Measurements from ENCODE around the gene DNAJC15. TPM values are rescaled to one million over a fixed set of nuclear protein-coding genes. Genes with fewer than 3 reads are reported as not detected.

DNAJC15 gene
- total RNA-seq, 2 donors from 2014 or later, result 5.4 to 15.7 TPM

GRCh38 chr13:43140985-43141384 is 117.6 kb downstream of the DNAJC15 start:
- no peak for DNase-seq (ENCODE audit: low spot score in 2 of 2)
- Mint-ChIP-seq H3K27ac (no peak overlapping the region), H3K36me3 (no peaks in the 10 kb centered on the region), H3K9me3 (no peaks in the 10 kb centered on the region)
- ATAC-seq, result no peak

GRCh38 chr13:43141685-43142084 is 118.3 kb downstream of the DNAJC15 start:
- DNase-seq (ENCODE audit: low spot score in 2 of 2) (no peak), ATAC-seq (no peak)
- H3K36me3 Mint-ChIP-seq, result no peaks in the 10 kb centered on the region
- no peaks in the 10 kb centered on the region for H3K9me3 Mint-ChIP-seq
- no peak overlapping the region for H3K27ac Mint-ChIP-seq

GRCh38 chr13:43143591-43143990 is 120.2 kb downstream of the DNAJC15 start:
- DNase-seq (ENCODE audit: low spot score in 2 of 2) (no peak), ATAC-seq (no peak)
- Mint-ChIP-seq H3K9me3 (no peaks in the 10 kb centered on the region), H3K36me3 (no peaks in the 10 kb centered on the region), H3K27ac (no peak overlapping the region)

- Mint-ChIP-seq H3K9me3 (no peaks in the 10 kb centered on the region), H3K27ac (peak overlapping the region; percentile 21 to 25), H3K36me3 (no peaks in the 10 kb centered on the region)
- DNase-seq (ENCODE audit: low spot score in 2 of 2), result no peak
- ATAC-seq, result no peak
These were observed 122.3 kb downstream of the DNAJC15 start for GRCh38 chr13:43145534-43146196.

- H3K9me3 Mint-ChIP-seq, result no peaks in the 10 kb centered on the region
- no peaks in the 10 kb centered on the region for H3K36me3 Mint-ChIP-seq
- ATAC-seq (no peak), DNase-seq (ENCODE audit: low spot score in 2 of 2) (no peak)
- H3K27ac Mint-ChIP-seq, result peak overlapping the region in 1 of 2 donors; percentile 21
These were observed 123.0 kb downstream of the DNAJC15 start for GRCh38 chr13:43146400-43146799.

- Mint-ChIP-seq H3K36me3 (no peaks in the 10 kb centered on the region), H3K9me3 (no peaks in the 10 kb centered on the region), H3K27ac (no peak overlapping the region)
- ATAC-seq, result no peak
- no peak for DNase-seq (ENCODE audit: low spot score in 2 of 2)
These were observed 127.2 kb downstream of the DNAJC15 start for GRCh38 chr13:43150369-43151207.

GRCh38 chr13:43153436-43154090 is 130.2 kb downstream of the DNAJC15 start:
- H3K36me3 Mint-ChIP-seq, result no peaks in the 10 kb centered on the region
- no peak overlapping the region for H3K27ac Mint-ChIP-seq
- ATAC-seq (no peak), DNase-seq (ENCODE audit: low spot score in 2 of 2) (no peak)
- H3K9me3 Mint-ChIP-seq, result no peaks in the 10 kb centered on the region

- Mint-ChIP-seq H3K36me3 (no peaks in the 10 kb centered on the region), H3K9me3 (no peaks in the 10 kb centered on the region), H3K27ac (no peak overlapping the region)
- DNase-seq (ENCODE audit: low spot score in 2 of 2), result no peak
- no peak for ATAC-seq
These were observed 130.8 kb downstream of the DNAJC15 start for GRCh38 chr13:43154156-43154651.

GRCh38 chr13:43154839-43155238 is 131.5 kb downstream of the DNAJC15 start:
- Mint-ChIP-seq H3K27ac (no peak overlapping the region), H3K9me3 (no peaks in the 10 kb centered on the region), H3K36me3 (no peaks in the 10 kb centered on the region)
- ATAC-seq, result no peak
- no peak for DNase-seq (ENCODE audit: low spot score in 2 of 2)

GRCh38 chr13:43156916-43157315 is 133.5 kb downstream of the DNAJC15 start:
- peaks cover 3 to 4% of the 10 kb centered on the region in 2 donors for H3K9me3 Mint-ChIP-seq
- DNase-seq (ENCODE audit: low spot score in 2 of 2) (no peak), ATAC-seq (no peak)
- H3K27ac Mint-ChIP-seq, result no peak overlapping the region
- H3K36me3 Mint-ChIP-seq, result no peaks in the 10 kb centered on the region

GRCh38 chr13:43157796-43158195 is 134.4 kb downstream of the DNAJC15 start:
- no peak for ATAC-seq
- Mint-ChIP-seq H3K9me3 (peaks cover 3 to 4% of the 10 kb centered on the region in 2 donors), H3K27ac (no peak overlapping the region), H3K36me3 (no peaks in the 10 kb centered on the region)
- DNase-seq (ENCODE audit: low spot score in 2 of 2), result no peak

GRCh38 chr13:43158516-43158915 is 135.1 kb downstream of the DNAJC15 start:
- no peak for DNase-seq (ENCODE audit: low spot score in 2 of 2)
- peaks cover 3 to 4% of the 10 kb centered on the region in 2 donors for H3K9me3 Mint-ChIP-seq
- H3K27ac Mint-ChIP-seq, result no peak overlapping the region
- H3K36me3 Mint-ChIP-seq, result no peaks in the 10 kb centered on the region
- no peak for ATAC-seq

GRCh38 chr13:43159026-43159461 is 135.7 kb downstream of the DNAJC15 start:
- no peak for DNase-seq (ENCODE audit: low spot score in 2 of 2)
- Mint-ChIP-seq H3K36me3 (no peaks in the 10 kb centered on the region), H3K27ac (no peak overlapping the region), H3K9me3 (peaks cover 3 to 4% of the 10 kb centered on the region in 2 donors)
- ATAC-seq, result no peak

Other genes with a start within 250 kb of the DNAJC15 start
- gene FAM216B, start 242.0 kb upstream of the DNAJC15 start, total RNA-seq, result not detected
- gene EPSTI1, start 31.3 kb upstream of the DNAJC15 start, total RNA-seq, result 10 to 100 TPM; 12.7 to 18.7 TPM